Activated CD4-positive, CD25-positive, alpha-beta regulatory T cell treated with anti-CD3 and anti-CD28 coated beads, Interleukin-2, amount 50 U/mL, for 72 hours (primary cell): ENCODE measurements around the gene TSPAN18.

Source experiments
- DNase-seq: peaks from one replicate; pipeline ENCODE4 v3.0.0; 2021

The TSPAN18 gene

DNA sequence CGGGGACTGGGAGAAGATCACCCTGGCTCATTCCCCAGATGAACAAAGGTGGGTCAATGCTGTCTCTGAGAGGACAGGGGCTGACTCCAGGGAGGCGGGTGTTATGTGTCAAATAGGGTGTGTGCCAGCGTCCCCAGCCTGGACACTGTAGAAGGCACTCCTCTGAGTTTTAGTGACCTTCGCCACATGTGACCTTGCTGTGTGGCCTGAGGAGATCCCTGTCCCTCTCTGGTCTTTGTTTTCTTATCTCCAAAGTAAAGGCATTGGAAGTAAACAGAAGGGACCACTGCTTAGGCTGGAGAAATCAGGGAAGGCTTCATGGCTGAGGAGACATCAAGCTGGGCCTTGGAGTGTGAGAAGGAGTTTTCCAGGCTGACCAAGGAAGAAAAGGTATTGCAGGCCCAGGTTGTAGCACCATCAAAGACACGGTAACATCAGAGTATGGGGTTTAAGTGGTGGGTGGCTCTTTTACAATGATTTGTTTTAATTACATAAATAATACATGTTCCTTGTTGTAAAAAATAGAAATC lies 149.5 kb downstream of the TSPAN18 start:
- DNase-seq, result no peak

DNA sequence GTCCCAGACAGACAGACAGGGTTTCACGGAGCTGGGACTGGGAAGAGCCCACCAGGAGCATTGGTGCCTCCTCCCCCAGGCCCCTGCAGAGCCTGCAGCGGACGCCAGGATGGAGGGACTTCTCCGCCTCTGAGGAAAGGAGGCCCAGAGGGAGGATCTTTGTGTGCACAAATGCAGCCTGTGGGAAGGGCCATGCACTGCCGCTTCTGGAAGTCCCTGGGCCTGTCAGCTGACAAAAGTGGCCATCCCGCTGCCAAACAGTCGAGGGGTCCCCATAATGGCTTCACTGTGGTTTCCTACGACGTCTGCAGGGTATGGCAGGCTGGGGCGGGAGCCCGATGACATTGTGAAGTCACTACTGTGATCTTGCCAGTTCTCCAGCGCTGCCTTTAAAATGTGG lies 150.1 kb downstream of the TSPAN18 start:
- no peak for DNase-seq

DNA sequence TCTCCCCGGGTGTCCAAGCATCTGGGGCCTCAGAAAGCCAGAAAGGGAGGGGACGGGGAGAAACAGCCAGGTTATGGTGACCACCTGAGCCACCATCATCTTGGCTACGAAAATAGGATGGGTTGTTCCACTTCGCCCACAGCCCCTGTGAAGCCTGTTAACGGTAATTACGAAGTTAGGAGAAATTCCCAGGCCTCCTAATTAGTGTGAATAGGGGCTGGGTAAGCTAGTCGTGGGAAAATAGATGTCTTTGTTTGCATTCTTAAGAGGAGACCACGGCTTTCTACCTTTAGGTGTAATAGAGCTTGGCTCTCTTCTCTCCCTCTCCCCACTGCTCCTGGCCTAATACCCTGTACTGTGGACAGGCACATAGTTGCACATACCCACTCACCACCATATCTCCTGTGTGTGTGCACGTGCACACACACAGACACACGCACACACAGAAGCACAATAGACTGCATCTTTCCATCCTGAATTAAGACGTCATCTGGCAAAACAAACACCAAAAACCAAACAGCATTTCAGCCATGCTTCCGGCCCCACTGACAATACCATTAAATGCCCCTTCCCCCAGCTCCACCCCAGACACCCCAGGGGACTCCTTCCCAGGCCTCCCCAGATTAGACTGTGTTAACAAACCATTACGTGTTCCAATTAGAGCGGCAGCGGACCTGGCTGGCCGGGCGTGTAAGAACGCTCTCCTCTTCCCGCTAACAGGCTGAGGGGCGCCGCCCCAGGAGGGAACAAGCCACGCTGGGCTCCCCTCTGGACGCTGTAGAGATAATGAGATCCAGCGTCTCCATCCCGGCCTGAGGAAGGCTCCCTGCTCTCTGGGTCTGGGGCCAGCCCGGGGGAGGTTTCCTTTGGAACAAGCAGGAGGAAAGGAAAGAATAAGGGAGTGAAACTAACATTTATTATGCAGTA lies 151.1 kb downstream of the TSPAN18 start:
- no peak for DNase-seq

DNA sequence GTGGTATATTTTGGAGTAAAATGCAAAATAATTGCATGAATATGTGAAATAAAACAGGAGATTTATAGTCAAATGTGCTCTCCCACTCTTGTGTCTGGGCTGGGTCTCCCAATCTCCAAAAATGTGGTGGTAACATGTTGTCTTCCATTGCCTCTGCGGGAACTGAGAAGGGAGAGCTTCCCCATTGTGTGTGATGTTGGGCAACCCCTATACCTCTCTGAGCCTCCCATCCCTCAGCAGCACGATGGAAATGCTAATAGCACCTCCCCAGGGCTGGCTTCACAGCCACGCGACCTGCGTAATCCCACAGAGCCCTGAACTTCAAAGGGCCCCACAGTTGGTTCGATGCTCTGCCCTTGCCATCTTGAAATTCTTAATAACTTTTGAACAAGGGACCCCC lies 151.9 kb downstream of the TSPAN18 start:
- no peak for DNase-seq

DNA sequence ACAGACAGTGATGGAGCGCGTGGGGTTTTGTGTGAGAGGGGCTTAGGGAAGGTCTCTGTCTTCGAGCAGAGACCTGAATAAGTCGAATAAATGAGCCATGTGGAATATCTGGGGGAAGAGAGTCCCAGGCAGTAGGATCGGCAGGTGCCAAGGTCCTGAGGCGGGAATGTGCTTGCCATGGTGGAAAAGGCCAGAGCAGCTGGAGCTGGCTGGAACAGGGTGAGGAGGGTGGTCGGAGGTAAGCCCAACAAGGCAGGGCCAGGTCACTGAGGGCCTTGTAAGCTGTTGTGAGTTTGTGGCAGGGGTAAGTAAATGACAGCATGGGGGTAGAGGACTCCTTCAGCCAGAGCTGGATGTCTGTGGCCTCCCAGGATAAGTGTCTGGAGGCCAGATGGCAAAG lies 152.7 kb downstream of the TSPAN18 start:
- no peak for DNase-seq

DNA sequence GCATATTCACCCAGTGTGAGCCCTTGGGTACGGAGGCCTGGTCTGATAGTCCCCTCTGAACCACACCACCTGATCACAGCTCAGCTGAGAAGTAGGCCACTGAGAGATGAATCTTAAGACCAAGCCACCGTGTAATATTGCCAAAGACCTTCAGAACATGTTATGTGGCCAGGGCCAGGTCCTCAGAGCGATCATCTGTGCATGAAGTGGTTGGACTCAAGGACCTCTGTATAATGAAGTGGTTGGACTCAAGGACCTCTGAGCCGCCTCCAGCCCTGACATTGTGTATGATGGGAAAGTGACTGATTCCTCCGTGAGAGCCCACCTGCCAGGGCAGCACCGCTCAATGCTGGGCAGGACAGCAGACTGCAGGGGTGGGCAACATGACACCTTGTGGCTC lies 153.7 kb downstream of the TSPAN18 start:
- DNase-seq, result no peak

DNA sequence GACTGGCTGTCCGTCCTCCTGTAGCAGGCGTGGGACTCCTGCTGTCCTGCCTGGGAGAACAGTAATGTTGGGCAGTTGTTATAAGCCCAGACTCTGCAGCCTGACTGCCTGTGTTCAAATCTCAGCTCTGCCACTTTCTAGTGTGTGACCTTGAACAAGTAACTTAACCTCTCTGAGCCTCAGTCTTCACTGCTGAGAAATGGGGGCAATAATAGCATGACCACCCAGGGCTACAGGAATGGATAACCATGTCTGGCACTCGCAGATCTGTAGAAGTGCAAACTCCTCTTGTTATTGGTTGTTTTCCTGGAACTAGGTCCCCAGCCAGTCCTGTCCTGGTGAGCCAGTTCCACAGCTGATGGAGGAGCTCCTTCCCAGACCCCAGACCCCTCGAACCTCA lies 154.2 kb downstream of the TSPAN18 start:
- DNase-seq, result no peak

DNA sequence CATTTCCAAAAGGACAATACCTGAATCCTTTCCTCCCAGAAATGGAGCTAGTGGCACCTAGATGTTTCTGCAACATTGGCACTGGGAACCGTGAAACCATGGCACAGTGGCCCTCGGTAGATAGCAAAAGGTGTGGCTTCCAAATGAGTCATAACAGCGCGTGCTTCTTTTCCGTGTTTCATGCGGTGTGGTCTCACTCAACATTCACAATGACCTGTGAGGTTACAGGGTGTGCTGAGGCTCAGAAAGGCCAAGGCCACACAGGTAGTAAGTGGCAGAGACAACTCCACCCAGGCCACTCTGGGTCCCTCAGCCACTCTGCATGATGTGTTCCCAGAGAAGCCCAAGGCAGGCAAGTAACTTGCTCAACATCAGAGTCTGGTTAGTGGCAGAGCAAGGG lies 156.5 kb downstream of the TSPAN18 start:
- DNase-seq, result no peak

DNA sequence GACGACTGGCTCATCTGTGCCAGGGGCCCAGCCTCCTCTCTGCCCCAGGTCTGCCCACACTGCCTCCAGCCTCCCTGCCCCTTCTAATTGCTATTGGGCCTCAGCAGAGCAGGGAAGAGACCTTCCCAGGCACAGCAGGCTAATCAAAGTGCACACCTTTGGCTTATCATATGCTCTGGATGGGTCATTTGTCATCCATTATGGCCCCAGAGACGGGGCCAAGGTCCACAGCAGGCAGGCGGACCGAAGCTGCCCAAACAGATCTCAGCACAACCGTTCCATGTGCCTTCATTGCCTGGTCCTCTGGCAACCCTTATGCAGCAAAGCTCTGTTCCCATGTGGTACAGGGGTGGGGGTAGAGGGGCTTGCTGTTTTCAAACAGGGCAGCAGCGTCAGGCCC lies 157.3 kb downstream of the TSPAN18 start:
- DNase-seq, result no peak

DNA sequence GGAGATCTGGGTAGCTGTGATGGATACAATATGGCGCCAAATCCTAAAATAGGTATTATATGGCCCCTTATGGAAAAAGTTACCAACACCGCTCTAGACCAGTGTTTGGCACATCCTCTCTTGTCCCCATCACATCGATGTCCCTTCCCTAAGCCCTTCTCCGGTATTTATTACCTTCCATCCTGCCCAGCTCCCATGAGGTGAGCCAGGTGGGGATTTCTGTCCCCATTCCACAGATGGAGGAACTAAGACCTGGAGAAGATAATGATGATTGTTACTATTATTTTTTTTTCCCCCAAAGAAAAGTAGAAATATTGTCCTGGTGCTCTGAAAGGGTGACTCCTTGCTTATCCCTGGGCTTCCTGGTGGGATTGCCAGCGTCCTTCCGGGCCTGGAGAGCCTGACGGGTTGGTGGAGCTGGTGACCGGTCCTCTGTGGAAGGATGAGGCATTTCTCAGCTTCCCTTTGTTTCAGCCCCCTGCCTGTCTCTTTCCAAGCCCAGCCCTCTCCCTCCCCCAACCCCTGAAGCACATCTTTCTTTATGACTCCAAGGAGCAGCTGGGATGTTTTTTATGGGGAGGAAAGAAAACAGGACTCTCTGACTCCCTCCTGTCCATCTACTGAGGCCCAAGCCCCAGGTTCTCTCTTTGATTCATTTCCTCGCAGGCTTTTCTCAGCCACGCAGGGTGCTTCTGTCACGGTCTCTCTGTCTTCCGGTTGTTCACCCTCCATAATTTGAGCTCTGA lies 158.5 kb downstream of the TSPAN18 start:
- no peak for DNase-seq

DNA sequence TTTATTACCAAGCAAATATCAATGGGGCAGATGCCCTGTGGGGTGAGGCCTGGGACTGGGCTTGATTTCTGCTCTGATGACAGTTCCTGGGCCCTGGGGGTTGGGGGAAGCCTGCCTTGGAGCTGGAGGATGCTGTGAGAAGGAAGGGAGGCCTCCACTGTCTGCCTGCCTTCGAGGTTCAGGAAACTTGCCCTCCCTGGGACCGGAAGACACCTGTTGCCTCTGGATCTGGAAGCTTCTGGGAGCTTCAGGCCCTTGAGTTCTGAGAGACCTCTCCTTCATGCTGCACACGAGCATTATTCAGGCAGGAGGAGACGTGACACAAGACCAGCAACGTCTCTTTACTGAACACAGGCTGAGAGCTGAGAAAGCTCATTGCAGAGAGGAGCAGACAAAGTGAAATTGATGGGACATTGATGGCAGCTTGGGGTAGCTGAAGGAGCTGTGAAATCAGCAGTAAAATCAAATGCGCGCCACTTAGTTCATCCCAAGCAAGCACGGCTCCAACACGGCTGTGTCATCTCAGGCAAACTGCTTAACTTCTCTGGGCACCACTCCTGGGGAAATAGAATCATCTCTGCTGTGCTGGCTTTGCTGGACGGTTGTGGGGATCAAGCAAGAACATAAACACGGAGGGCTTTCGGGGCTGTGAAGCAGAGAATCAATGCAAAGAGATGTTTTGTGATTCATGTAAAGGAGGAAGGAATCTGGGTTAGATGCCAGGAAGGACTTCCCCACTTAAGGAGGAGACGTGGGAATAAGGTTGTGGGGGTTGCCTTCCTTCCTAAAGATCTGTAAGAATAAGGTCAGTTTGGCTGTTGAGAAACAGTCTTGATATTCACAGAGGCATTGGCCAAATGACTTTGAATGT lies 159.4 kb downstream of the TSPAN18 start:
- DNase-seq, result no peak

DNA sequence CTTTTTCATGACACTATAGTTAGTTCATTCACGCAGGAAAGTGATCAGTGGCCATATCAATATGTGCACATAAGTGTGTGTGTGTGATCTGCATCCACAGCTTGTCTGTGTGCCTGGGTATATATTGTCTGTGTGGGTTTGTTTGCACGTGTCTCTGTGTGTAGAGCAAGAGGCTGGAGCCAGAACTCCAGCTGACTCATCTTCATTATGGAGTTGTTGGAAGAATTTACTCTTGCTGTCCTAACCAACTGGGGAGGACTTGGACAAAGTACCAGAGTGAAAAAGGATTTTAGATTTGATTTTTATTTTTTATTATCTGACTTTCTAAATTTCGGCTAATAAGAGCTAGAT lies 160.0 kb downstream of the TSPAN18 start:
- no peak for DNase-seq

DNA sequence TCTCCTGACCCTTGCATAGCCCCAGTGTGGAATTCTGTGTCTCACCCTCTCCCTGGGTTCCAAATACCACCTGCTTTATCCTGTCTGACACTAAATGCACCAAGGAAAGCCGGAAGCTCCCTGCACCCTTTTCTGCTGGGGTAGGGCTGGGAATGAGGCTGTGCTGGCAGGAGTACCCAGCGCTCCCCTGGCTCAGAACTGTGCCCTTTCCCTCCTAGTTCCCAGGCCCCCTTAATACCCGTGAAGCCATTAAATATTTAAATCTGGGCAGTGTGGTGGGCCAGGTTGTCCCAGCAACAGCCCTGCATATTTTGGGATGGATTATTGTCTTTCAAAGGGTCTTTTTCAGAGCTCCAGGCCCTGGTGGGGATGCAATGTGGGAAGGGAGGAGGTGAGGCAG lies 160.9 kb downstream of the TSPAN18 start:
- DNase-seq, result no peak

DNA sequence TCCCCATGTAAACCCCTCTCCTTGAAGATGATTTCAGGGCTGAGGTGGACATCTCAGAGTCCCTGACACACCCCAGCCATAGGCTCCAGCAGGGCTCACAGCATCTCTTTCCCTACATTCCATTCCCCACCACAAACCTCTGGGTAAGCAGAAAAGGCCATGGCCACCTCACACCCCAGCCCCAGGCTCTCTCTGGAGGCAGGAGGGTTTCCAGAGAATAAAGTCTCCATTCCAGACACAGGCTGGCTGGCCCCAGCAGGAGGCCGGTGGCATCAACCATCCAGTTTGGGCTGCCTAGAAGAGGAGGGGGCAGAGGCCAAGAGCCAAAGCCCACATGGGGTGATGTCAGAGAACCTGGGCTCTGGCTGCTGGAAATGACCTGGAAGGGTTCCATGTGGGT lies 162.5 kb downstream of the TSPAN18 start:
- DNase-seq, result no peak

DNA sequence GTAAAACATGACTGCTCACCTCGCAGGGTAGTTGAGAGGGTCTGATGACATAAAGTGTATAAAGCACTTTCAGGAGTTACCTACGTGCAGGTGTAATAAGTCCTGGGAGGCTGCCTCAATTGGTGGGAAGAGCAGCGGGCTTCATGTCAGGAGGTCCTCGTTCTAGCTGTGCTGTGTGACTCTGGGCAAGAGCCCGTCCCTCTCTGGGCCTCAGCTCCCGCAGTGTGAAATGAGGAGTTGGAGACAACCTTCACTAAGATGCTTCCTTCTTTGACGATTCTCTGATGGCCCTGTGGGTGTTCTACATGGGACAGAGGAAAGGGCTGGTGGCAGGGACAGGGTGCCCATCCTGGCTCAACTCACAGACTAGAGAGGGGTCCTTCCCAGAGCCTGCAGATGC lies 166.1 kb downstream of the TSPAN18 start:
- no peak for DNase-seq

DNA sequence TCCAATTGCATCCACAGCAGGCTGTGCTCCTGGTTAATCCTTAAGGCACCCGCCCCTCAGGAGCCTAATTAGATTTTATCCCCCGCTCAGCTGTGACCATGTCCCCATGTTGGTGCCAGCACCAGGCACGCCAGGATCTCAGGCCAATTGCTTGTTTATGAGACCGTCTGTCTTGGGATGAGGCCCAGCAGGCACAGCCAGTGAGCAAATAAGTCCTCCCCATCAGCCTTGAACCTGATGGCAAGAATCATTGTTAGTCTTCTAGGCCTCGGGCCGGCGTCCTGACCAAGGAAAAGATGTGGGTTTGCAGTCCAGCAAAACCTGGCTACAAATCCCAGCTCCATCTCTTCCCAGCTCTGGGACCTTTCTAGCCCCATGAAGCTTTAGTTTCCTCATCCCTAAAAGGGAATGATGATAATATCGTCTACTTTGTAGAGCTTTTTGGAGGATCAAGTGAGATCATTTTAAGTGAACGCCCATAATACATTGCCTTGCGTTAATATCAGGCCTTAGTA lies 166.6 kb downstream of the TSPAN18 start:
- no peak for DNase-seq

DNA sequence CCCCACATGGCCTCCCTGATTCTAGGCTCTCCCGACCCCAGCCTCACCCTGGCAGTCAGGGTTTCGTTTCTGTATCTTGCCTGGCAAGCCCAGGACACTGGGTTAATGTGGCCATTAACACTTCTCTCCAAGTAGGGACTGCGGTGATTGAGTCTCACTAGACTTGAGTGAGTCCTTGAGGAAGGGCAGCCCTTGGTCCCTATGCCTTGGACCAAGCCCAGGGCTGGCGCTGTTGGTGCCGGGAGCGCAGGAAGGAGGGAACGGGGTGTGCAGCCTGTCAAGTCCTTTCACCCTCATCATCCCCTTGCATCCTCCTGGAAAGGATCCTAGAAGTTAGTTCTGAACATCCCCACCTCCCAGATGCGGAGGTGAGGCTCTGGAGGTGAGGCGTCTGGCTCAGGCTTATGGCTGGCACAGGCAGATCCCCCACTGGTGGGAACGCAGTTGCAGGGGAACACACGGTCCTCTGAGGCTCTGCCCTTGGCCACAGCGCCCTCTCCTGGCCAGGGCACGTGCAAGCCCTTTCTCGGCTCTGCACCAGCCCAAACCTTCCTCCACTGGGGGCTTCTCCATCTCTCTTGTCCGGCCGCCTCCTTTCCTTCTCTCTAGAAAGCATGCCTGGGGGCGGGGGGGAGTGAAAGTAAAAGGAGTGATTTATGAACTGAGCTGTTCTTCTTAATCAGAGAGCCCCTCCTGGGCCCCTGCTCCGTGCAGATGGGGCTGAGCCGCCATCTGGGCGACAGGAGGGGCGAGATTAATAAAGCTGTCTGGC lies 167.3 kb downstream of the TSPAN18 start:
- peak; percentile 59 for DNase-seq

DNA sequence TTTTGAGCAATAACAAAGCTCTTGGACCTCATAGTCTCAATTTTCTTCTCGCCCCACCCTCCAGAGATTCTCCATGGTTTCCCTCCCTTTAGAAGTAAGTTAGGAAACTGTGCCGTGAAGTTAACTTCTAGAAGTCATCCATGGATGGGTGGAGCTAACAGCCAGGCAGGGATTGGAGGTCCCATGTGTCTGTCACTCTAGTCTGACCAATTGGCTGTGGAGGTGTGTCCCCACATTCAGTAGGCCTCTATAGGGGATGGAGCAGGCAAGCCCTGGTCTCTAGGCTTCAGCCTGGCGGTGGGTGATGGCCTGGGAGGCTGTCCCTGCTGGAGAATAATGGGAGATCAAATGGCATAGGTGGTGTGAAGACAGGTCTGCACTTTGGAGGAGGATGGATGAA lies 173.2 kb downstream of the TSPAN18 start:
- peak; percentile 56 for DNase-seq

DNA sequence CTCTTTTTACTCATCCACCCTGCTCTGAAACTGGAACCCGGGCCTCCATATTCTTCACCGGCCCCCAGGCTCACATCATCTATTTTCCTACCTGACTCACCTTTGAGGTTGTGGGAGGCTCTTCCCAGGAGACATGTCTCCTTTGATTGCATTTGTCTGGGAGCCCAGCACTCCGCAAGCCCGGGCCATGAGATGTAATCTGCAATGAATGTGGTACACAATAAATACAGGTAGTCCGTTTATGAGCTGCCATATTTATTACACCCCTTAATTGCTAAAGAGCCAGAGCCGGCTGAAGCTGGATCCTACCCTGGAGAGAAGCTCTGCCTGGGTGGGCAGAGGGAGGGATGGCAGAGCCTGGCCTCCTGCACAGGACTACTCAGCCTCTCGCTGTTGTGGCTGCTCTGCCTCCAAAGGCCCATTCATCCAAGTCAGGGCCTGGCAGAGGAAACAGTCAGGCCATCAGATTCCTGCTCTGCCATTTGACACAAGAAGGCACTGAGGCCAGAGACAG lies 174.4 kb downstream of the TSPAN18 start:
- DNase-seq, result no peak

DNA sequence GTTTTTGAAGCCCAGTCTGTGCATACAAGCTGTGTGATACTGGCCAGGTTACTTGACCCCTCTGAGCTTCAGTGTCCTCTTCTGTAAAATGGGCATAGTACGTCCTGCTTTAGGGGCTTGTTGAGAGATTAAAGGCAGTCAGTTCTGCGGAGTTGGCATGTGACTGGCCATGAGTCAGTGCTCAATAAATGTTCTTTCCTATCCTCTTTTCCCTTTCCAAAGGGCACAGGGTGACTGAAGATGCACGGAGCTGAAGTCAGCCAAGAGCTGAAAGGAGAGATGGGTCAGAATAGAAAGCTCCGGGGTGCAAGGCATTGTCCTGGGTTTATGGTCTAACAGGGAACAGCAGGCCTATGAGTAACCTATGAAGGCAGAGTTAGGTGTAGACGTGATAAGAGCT lies 175.0 kb downstream of the TSPAN18 start:
- no peak for DNase-seq

DNA sequence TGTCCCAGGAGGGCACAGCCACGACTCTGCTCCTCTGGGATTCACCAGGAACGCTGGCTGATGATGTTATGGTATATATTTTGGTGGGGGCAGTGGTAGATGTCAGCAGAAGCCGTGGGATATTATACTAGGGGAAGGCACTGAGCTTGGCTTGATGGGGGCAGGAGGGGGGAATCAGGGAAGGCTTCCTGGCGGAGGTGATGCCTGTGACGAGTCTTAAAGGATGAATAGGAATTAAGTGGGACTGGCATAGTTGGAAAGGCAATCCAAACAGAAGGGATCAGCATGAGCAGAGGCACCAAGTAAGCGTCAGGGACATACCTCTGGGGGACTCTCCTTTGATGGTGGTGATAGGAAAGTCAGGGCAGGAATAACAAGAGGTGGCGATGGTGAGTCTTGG lies 176.3 kb downstream of the TSPAN18 start:
- no peak for DNase-seq

DNA sequence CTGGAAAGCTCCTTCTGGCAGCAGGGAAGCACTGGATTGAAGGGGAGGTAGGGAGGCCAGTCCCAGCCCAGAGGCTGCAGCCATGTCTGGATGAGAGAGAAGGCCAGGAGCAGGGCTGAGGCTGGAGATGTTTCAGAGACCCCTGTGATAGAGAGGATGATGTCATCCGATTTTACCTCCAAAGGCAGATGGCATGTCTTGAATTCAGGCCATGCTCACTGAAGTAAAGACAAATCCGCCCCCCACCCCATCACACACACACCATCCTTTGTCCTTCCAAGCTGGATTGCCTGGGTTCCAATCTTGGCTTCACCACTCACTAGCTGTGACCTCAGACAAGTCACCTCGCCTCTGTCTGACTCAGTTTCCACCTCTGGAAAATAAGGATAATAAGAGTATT lies 176.8 kb downstream of the TSPAN18 start:
- DNase-seq, result no peak
